WERI-Rb-1 (cell line): ENCODE measurements around the gene GRHL1.

ENCODE experiments used
- DNase-seq: peaks from one replicate; pipeline ENCODE4 v3.0.0-alpha.2; 2020
- H3K27ac ChIP-seq: fragments of 250-450 bp; sonication (Bioruptor Pico); 2 replicates; pipeline ENCODE4 v1.5.1; 2020; ENCODE audit warnings: mild to moderate bottlenecking, moderate library complexity
- H3K27me3 ChIP-seq: fragments of 250-450 bp; sonication (Bioruptor Pico); 2 replicates; pipeline ENCODE4 v1.5.1; 2021; ENCODE audit warnings: mild to moderate bottlenecking, low read depth, moderate library complexity; ENCODE audit not compliant: insufficient read depth, severe bottlenecking
- H3K36me3 ChIP-seq: fragments of 250-450 bp; sonication (Bioruptor Pico); 2 replicates; pipeline ENCODE4 v1.5.1; 2020; ENCODE audit warnings: mild to moderate bottlenecking, moderate library complexity
- H3K4me3 ChIP-seq: 2 replicates; pipeline ENCODE4 v1.5.1; 2011; ENCODE audit warnings: low read depth, mild to moderate bottlenecking, control low read depth, low read length
- H3K9me3 ChIP-seq: fragments of 250-450 bp; sonication (Bioruptor Pico); 2 replicates; pipeline ENCODE4 v1.5.1; 2021; ENCODE audit warnings: mild to moderate bottlenecking, moderate library complexity; ENCODE audit not compliant: severe bottlenecking
- TF ChIP-seq, protein P1 (sequence below): IDR thresholded peaks from 2 replicates; pipeline ENCODE4 v1.5.1; 2011; ENCODE audit warnings: low read depth, mild to moderate bottlenecking, control low read depth, inconsistent platforms, low read length

Gene GRHL1

DNA sequence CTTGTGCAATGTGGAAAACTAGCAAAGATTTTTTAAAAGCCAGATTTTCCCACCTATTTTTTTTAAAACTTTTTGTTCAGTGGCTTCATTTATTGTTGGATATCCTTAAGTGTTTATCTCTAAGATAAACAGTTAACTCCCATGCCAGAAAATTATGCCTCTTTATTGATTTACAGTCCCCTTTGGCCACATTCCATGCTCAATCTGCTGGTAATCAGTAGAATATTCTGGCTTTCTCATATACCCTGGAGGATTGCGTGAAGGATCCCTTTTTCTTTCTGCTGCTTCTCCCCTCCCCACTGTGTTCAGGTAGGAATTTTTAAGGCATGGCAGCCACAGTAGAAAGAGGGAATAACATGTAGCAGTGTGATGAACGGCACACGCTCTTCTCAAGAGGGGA, 2.6 kb downstream of the GRHL1 start:
- H3K27ac ChIP-seq: no peak overlapping the region
- DNase-seq: no peak
- H3K4me3 ChIP-seq: no peak overlapping the region
- H3K36me3 ChIP-seq: peaks cover 30% of the 10 kb centered on the region
- TF ChIP-seq, protein P1, sequence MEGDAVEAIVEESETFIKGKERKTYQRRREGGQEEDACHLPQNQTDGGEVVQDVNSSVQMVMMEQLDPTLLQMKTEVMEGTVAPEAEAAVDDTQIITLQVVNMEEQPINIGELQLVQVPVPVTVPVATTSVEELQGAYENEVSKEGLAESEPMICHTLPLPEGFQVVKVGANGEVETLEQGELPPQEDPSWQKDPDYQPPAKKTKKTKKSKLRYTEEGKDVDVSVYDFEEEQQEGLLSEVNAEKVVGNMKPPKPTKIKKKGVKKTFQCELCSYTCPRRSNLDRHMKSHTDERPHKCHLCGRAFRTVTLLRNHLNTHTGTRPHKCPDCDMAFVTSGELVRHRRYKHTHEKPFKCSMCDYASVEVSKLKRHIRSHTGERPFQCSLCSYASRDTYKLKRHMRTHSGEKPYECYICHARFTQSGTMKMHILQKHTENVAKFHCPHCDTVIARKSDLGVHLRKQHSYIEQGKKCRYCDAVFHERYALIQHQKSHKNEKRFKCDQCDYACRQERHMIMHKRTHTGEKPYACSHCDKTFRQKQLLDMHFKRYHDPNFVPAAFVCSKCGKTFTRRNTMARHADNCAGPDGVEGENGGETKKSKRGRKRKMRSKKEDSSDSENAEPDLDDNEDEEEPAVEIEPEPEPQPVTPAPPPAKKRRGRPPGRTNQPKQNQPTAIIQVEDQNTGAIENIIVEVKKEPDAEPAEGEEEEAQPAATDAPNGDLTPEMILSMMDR: no peak
- H3K9me3 ChIP-seq: no peaks in the 10 kb centered on the region
- no peaks in the 10 kb centered on the region for H3K27me3 ChIP-seq

DNA sequence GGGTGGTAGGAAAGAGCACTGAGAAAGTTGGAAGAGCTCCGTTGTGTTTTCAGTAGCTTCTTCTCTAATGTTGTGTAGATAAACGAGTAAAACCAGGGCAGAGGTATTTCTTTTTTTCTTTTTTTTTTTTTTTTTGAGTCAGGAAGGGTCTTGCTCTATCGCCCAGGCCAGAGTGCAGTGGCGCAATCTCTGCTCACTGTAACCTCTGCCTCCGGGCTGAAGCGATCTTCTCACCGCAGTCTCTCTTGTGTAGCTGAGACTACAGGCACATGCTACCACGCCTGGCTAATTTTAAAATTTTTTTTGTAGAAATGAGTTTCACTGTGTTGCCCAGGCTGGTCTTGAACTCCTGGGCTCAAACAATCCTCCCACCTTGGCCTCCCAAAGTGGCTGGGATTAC, 6.6 kb downstream of the GRHL1 start:
- Histone ChIP-seq H3K4me3 (no peak overlapping the region), H3K27ac (no peak overlapping the region), H3K9me3 (no peaks in the 10 kb centered on the region), H3K27me3 (no peaks in the 10 kb centered on the region), H3K36me3 (peaks cover 64% of the 10 kb centered on the region)
- DNase-seq: no peak
- TF ChIP-seq, protein P1: no peak

DNA sequence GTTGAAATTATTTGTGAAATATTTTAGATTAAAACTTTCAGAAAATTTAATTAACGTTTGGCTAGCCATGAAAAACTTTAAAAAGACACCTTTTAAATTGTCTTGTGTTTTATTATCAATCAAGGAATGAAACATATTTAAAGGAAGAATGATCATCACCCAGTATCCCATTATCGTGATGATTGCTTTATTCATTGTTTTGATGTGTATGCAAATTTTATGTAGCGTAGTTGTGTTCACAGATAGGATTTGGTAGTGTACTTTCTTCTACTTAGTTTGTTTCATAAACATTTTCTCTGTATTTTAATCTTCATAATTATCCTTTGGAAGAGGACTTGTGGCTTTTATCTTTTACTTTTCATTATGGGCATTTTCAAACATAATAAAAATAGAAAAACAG, 7.8 kb downstream of the GRHL1 start:
- no peak overlapping the region for H3K4me3 ChIP-seq
- TF ChIP-seq, protein P1: no peak
- peaks cover 75% of the 10 kb centered on the region for H3K36me3 ChIP-seq
- no peaks in the 10 kb centered on the region for H3K27me3 ChIP-seq
- DNase-seq: no peak
- H3K9me3 ChIP-seq: no peaks in the 10 kb centered on the region
- H3K27ac ChIP-seq: no peak overlapping the region

DNA sequence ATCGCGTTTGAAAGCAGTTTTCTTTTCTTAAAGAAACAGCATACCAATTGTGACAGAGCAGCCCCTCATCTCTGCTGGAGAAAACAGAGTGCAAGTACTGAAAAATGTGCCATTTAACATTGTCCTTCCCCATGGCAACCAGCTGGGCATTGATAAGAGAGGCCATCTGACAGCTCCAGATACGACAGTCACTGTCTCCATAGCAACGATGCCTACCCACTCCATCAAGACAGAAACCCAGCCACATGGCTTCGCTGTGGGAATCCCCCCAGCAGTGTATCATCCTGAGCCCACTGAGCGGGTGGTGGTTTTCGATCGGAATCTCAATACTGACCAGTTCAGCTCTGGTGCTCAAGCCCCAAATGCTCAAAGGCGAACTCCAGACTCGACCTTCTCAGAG, 9.5 kb downstream of the GRHL1 start:
- H3K9me3 ChIP-seq: no peaks in the 10 kb centered on the region
- H3K36me3 ChIP-seq: peaks cover 80% of the 10 kb centered on the region
- H3K27me3 ChIP-seq: no peaks in the 10 kb centered on the region
- H3K27ac ChIP-seq: no peak overlapping the region
- TF ChIP-seq, protein P1: no peak
- DNase-seq: no peak
- H3K4me3 ChIP-seq: no peak overlapping the region

DNA sequence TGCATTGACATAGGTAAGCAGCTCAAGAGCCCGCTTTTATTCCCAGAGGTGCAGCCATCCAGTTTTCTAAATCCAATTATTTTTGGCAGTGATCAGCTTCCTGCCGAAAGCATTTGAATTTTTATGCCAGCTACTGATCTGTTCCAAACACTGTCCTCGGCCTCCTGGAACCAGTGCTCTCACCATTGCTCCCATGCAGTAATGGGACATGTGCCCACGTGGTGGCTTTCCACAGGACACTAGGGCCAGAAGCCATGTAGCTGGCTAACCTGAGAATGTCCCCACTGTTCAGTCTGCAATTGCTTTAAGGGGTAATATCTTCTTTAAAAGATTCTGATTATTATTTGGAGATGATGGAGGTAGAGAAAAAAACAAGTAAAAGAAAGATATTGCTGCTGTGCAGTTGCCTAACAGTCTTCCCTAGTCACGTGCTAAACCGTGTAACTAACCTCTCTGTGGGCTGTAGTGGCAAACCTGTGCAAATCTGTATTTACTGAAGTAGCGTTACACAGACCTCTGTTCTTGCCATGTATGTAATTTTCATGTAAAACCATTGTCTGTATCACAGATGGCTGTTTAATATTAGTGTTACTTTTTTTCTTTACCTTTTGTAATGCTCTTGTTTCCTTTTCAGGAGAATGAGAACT, 13.0 kb downstream of the GRHL1 start:
- DNase-seq: no peak
- no peak overlapping the region for H3K27ac ChIP-seq

More for the DNA sequence above, 13.0 kb downstream of the GRHL1 start:
- Histone ChIP-seq H3K9me3 (no peaks in the 10 kb centered on the region), H3K27me3 (no peaks in the 10 kb centered on the region), H3K36me3 (peaks cover 83% of the 10 kb centered on the region), H3K4me3 (no peak overlapping the region)
- TF ChIP-seq, protein P1: no peak
